AG04450 (cell line): ENCODE results near the gene CYTH2. TPM values are rescaled to one million over a fixed set of nuclear protein-coding genes. Genes with fewer than 3 reads are reported as not detected.
A peak's percentile ranks its signal among the peaks of the same experiment; 100 is the strongest.

Source experiments
- CTCF ChIA-PET: fragments of 300-600, 350-600 bp; formaldehyde crosslinking; extraction: SDS; loops from one replicate; lab custom pipeline; 2022; ENCODE audit warnings: antibody characterized with exemption, inconsistent platforms; lab: Charles Lee
- POLR2A ChIA-PET: fragments of 350-600 bp; formaldehyde crosslinking; extraction: SDS; loops from one replicate; lab custom pipeline; 2021; ENCODE audit warnings: antibody characterized with exemption, inconsistent platforms; lab: Yijun Ruan, JAX
- DNase-seq: peaks from one replicate; pipeline ENCODE4 v3.0.0-alpha.2; 2011; ENCODE audit warnings: low read depth, low spot score
- H3K27ac ChIP-seq: one replicate; pipeline ENCODE4 v1.5.1; 2012; ENCODE audit warnings: low read depth, low read length, control low read depth
- H3K27me3 ChIP-seq: one replicate; pipeline ENCODE4 v1.6.0; 2012; ENCODE audit warnings: low read length; ENCODE audit not compliant: control insufficient read depth, insufficient read depth
- H3K4me3 ChIP-seq: 2 replicates; pipeline ENCODE4 v1.5.1; 2011; ENCODE audit warnings: mild to moderate bottlenecking, low read depth, low read length, control low read depth
- H3K9me3 ChIP-seq: 2 replicates; pipeline ENCODE4 v1.5.1; 2012; ENCODE audit warnings: low read length; ENCODE audit not compliant: control insufficient read depth, insufficient read depth
- polyA plus RNA-seq: library from polyadenylated mRNA; depleted of rRNA; stranded (reverse); fragments of >200 nt; gene quantifications from 2 replicates; pipeline ENCODE4 v1.2.3, GENCODE V29; 2011
- TF ChIP-seq, protein P1 (sequence below): IDR thresholded peaks from 2 replicates; pipeline ENCODE4 v1.5.1; 2011; ENCODE audit warnings: low read depth, low read length, control low read depth, inconsistent platforms

The CYTH2 gene
- polyA plus RNA-seq, 1 experiment, result 29.3 TPM

DNA sequence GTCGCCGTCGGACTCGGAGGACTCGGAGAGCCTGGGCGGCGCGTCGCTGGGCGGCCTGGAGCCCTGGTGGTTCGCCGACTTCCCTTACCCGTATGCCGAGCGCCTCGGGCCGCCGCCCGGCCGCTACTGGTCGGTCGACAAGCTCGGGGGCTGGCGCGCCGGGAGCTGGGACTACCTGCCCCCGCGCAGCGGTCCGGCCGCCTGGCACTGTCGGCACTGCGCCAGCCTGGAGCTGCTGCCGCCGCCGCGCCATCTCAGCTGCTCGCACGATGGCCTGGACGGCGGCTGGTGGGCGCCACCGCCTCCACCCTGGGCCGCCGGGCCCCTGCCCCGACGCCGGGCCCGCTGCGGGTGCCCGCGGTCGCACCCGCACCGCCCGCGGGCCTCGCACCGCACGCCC lies 25.9 kb upstream of the CYTH2 start:
- Histone ChIP-seq H3K27me3 (peaks cover 9% of the 10 kb centered on the region), H3K27ac (no peak overlapping the region), H3K9me3 (peaks cover 6% of the 10 kb centered on the region; the same call in 1 of the 2 replicates), H3K4me3 (peak overlapping the region; percentile 7; the same call in 1 of the 2 replicates)
- CTCF ChIA-PET, result interaction anchor here (1.0 kb wide), 1 partner anchor 52 kb away, joined by 3 read pairs; the partner anchor contains the start of gene KDELR1
- POLR2A ChIA-PET, result no interaction called here
- no peak for DNase-seq
- TF ChIP-seq, protein P1, sequence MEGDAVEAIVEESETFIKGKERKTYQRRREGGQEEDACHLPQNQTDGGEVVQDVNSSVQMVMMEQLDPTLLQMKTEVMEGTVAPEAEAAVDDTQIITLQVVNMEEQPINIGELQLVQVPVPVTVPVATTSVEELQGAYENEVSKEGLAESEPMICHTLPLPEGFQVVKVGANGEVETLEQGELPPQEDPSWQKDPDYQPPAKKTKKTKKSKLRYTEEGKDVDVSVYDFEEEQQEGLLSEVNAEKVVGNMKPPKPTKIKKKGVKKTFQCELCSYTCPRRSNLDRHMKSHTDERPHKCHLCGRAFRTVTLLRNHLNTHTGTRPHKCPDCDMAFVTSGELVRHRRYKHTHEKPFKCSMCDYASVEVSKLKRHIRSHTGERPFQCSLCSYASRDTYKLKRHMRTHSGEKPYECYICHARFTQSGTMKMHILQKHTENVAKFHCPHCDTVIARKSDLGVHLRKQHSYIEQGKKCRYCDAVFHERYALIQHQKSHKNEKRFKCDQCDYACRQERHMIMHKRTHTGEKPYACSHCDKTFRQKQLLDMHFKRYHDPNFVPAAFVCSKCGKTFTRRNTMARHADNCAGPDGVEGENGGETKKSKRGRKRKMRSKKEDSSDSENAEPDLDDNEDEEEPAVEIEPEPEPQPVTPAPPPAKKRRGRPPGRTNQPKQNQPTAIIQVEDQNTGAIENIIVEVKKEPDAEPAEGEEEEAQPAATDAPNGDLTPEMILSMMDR, result no peak

DNA sequence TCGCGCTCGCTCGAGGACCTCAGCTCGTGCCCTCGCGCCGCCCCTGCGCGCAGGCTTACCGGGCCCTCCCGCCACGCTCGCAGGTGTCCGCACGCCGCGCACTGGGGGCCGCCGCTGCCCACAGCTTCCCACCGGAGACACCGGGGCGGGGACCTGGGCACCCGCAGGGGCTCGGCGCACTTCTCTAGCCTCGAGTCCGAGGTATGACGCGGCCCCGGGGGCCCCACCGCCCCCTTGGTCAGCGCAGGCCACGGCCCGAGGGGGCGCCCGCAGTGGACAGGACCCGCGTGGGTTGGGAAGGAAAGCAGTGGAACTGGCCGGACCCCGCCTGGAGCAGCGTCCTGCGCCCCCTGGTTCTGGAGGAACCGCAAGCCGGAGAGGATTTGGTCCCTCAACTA lies 25.4 kb upstream of the CYTH2 start:
- POLR2A ChIA-PET, result no interaction called here
- peaks cover 6% of the 10 kb centered on the region; the same call in 1 of the 2 replicates for H3K9me3 ChIP-seq
- no peak for DNase-seq
- peaks cover 9% of the 10 kb centered on the region for H3K27me3 ChIP-seq
- TF ChIP-seq, protein P1, result 0 out of 2 replicates have a peak, but pooled peaks have one; percentile 2
- no peak overlapping the region for H3K27ac ChIP-seq
- CTCF ChIA-PET, result interaction anchor here (1.0 kb wide), 1 partner anchor 52 kb away, joined by 3 read pairs; the partner anchor contains the start of gene KDELR1
- H3K4me3 ChIP-seq, result peak overlapping the region; percentile 4; the same call in 1 of the 2 replicates

GRCh38 chr19:48444129-48444935 lies 24.8 kb upstream of the CYTH2 start:
- TF ChIP-seq, protein P1, result no peak
- H3K9me3 ChIP-seq, result peaks cover 6% of the 10 kb centered on the region; the same call in 1 of the 2 replicates
- H3K27me3 ChIP-seq, result peaks cover 9% of the 10 kb centered on the region
- peak overlapping the region; percentile 96 for H3K4me3 ChIP-seq
- POLR2A ChIA-PET, result no interaction called here
- no peak for DNase-seq
- H3K27ac ChIP-seq, result no peak overlapping the region
- CTCF ChIA-PET, result interaction anchor here (1.0 to 2.5 kb wide), 14 partner anchors 10 to 140 kb away, joined by 3 to 12 read pairs (median 4); partner anchors contain the start of genes KDELR1 and TMEM143

DNA sequence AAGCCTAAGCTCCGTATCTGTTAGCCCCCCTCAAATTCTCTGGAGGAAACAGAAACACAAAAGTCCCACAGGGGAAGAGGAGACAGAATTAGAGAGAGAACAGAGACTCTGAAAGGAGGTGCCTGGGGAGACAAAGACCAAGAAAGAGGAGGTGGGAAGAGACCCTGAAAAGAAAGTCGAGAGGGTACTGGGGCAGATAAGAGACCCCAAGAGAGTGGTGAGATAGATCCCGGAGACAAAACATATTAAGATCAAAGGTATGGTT lies 24.3 kb upstream of the CYTH2 start:
- Histone ChIP-seq H3K27me3 (peaks cover 9% of the 10 kb centered on the region), H3K9me3 (peaks cover 6% of the 10 kb centered on the region; the same call in 1 of the 2 replicates), H3K27ac (no peak overlapping the region), H3K4me3 (peak overlapping the region; percentile 96)
- DNase-seq, result no peak
- CTCF ChIA-PET, result interaction anchor here (1.0 to 2.5 kb wide), 13 partner anchors 11 to 139 kb away, joined by 3 to 12 read pairs (median 4); partner anchors contain the start of genes KDELR1 and TMEM143
- POLR2A ChIA-PET, result interaction anchor here (0.7 to 0.8 kb wide), 2 partner anchors 54 to 175 kb away, joined by 3 read pairs; partner anchors contain the start of genes KDELR1 and SPHK2
- TF ChIP-seq, protein P1, result no peak
